Measurements from ENCODE around the gene ARHGEF40. TPM values are rescaled to one million over a fixed set of nuclear protein-coding genes. Genes with fewer than 3 reads are reported as not detected.
A peak's percentile ranks its signal among the peaks of the same experiment; 100 is the strongest.

Gene ARHGEF40
- polyA plus RNA-seq, 1 donor (not counting 4 experiments of a cell fraction or from before 2014, with no cell fraction given) = 8.7 TPM

DNA sequence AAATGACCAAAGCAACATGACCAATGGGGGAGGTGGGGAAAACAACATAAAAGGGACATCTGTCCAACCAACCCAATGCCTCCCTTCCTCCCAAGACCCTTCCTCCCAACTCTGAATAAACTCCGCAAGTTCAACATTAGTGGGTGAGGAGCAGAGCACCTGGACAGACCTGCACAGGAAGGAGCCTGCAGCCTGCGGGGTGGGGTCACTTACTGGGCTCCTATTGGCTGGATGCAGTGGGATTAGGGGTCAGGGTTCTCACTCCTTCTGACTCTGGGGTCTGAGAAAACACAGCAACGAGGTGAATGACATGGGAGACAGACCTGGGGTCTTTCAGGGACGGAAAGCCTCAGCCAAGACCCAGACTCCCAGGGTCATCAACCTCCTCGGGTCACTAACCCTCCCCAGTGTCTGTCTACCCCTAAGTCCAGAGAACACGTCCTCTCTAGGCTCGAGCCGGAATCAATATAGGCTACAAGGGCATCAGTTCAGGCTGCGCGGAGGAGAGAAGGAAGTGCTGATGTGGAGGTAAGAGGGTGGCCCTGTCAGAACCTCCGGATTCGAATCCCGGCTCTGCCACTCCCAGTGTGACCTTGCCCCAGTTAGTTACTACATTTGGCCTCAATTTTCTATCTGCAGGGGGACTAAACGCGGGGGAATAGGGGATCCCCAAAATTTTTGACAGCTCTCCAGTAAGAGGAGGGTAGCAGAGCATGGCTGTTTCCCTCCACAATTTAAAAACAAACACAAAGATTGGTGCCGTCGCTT lies 46.1 kb upstream of the ARHGEF40 start:
- Histone ChIP-seq H3K9me1 (ENCODE audit: control insufficient read depth, extremely low read depth, insufficient read depth, low read length) (no peaks in the 10 kb centered on the region), H3K4me3 (ENCODE audit: control insufficient read depth in 2 of 3, extremely low read depth in 1 of 3, insufficient read depth in 2 of 3, low read depth in 1 of 3, low read length in 3 of 3) (peak overlapping the region; percentile 47 to 62 (median 61)), H3K27ac (ENCODE audit: control insufficient read depth, insufficient read depth, low read length) (no peak overlapping the region), H3K27me3 (ENCODE audit: control insufficient read depth, extremely low read depth, insufficient read depth, low read length) (peaks cover 17% of the 10 kb centered on the region), H3K4me2 (ENCODE audit: control insufficient read depth, extremely low read depth, insufficient read depth, low read depth, low read length) (peak overlapping the region; percentile 87), H3K9ac (ENCODE audit: control insufficient read depth, extremely low read depth, insufficient read depth, low read length) (no peak overlapping the region), H2AFZ (ENCODE audit: control insufficient read depth, low read length) (peak overlapping the region; percentile 75), H4K20me1 (ENCODE audit: control insufficient read depth, extremely low read depth, insufficient read depth, low read length) (no peaks in the 10 kb centered on the region), H3K79me2 (ENCODE audit: control insufficient read depth, insufficient read depth, low read length) (no peaks in the 10 kb centered on the region), H3K4me1 (ENCODE audit: control insufficient read depth, extremely low read depth, insufficient read depth, low read length) (peaks cover 6% of the 10 kb centered on the region), H3K9me3 (ENCODE audit: control insufficient read depth, low read depth, low read length) (no peaks in the 10 kb centered on the region), H3K36me3 (ENCODE audit: control insufficient read depth in 2 of 2, extremely low read depth in 1 of 2, insufficient read depth in 2 of 2, low read length in 2 of 2) (no peaks in the 10 kb centered on the region)
- FAIRE-seq (no peak), DNase-seq (ENCODE audit: low read depth, low spot score) (no peak)
- dilution Hi-C loops (cut with MboI; ENCODE audit: extremely low pct_ligation_motif_present, low sequenced_read_pairs) = no loop called here
- TF ChIP-seq EZH2 (IDR thresholded peaks at IDR 0.05; ENCODE audit: low read length) = no peak
- TF ChIP-seq, protein P1, sequence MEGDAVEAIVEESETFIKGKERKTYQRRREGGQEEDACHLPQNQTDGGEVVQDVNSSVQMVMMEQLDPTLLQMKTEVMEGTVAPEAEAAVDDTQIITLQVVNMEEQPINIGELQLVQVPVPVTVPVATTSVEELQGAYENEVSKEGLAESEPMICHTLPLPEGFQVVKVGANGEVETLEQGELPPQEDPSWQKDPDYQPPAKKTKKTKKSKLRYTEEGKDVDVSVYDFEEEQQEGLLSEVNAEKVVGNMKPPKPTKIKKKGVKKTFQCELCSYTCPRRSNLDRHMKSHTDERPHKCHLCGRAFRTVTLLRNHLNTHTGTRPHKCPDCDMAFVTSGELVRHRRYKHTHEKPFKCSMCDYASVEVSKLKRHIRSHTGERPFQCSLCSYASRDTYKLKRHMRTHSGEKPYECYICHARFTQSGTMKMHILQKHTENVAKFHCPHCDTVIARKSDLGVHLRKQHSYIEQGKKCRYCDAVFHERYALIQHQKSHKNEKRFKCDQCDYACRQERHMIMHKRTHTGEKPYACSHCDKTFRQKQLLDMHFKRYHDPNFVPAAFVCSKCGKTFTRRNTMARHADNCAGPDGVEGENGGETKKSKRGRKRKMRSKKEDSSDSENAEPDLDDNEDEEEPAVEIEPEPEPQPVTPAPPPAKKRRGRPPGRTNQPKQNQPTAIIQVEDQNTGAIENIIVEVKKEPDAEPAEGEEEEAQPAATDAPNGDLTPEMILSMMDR (optimal IDR thresholded peaks at IDR 0.05 in 1 of 3, IDR thresholded peaks at IDR 0.05 in 1 of 3, conservative IDR thresholded peaks at IDR 0.05 in 1 of 3; ENCODE audit: extremely low read depth in 1 of 3, insufficient read depth in 2 of 3, low read length in 3 of 3) = no peak

DNA sequence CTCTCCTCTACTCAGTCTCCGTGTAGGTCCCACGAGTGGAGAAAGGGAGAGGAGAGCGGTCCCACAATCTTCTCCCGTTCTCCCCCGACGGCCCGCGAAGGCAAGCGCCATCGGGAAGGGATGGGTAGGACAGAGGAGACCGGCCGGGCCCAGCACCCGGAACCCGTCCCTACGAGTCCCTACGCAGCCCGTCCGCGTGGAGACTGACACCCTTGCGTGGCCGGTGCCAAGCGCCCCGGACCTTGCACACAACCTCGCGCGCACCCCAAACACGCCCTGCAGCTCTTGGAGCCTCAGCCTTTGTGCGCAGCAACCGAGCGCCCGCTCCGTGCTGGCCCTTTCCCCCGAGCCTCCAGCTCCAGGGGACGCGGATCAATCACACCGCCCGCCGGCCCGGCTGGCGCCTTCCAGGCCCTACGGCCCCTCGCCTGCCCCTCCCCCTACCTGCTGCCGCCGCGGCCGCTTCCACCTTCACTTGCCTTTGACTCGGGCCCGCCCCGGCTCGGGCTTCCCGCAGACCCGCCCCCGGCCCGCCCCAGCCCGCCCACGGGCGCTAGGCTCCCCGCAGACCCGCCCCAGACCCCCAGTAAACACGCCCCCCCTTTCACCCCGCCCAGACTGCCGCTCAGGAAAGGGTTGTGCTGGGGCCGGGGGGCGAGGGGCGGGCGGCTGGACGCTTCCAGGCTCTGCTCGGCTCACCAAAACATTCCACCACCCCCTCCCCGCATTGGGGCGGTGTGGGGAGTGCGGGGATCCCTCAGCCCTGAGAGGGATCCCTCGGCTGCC lies 45.3 kb upstream of the ARHGEF40 start, which contains the start of gene NDRG2:
NDRG2 (minus strand) TSS at position 477 of the 786 bp plus-strand sequence. CDS start 1,746 bp downstream, outside the sequence.
- Histone ChIP-seq H3K79me2 (ENCODE audit: control insufficient read depth, insufficient read depth, low read length) (no peaks in the 10 kb centered on the region), H3K4me3 (ENCODE audit: control insufficient read depth in 2 of 3, extremely low read depth in 1 of 3, insufficient read depth in 2 of 3, low read depth in 1 of 3, low read length in 3 of 3) (peak within 1 kb of the TSS; percentile 47 to 62 (median 61)), H3K27me3 (ENCODE audit: control insufficient read depth, extremely low read depth, insufficient read depth, low read length) (peaks cover 17% of the 10 kb centered on the region), H3K4me2 (ENCODE audit: control insufficient read depth, extremely low read depth, insufficient read depth, low read depth, low read length) (peak within 1 kb of the TSS; percentile 87), H3K9me1 (ENCODE audit: control insufficient read depth, extremely low read depth, insufficient read depth, low read length) (no peaks in the 10 kb centered on the region), H3K36me3 (ENCODE audit: control insufficient read depth in 2 of 2, extremely low read depth in 1 of 2, insufficient read depth in 2 of 2, low read length in 2 of 2) (no peaks in the 10 kb centered on the region), H3K9me3 (ENCODE audit: control insufficient read depth, low read depth, low read length) (no peaks in the 10 kb centered on the region), H3K9ac (ENCODE audit: control insufficient read depth, extremely low read depth, insufficient read depth, low read length) (peak within 1 kb of the TSS; percentile 47), H4K20me1 (ENCODE audit: control insufficient read depth, extremely low read depth, insufficient read depth, low read length) (no peaks in the 10 kb centered on the region), H2AFZ (ENCODE audit: control insufficient read depth, low read length) (peak within 1 kb of the TSS; percentile 75), H3K27ac (ENCODE audit: control insufficient read depth, insufficient read depth, low read length) (no peak within 1 kb of the TSS), H3K4me1 (ENCODE audit: control insufficient read depth, extremely low read depth, insufficient read depth, low read length) (peaks cover 6% of the 10 kb centered on the region)
- DNase-seq (ENCODE audit: low read depth, low spot score) = no peak
- FAIRE-seq = no peak
- dilution Hi-C loops (cut with MboI; ENCODE audit: extremely low pct_ligation_motif_present, low sequenced_read_pairs) = no loop called here
- no peak for TF ChIP-seq EZH2 (IDR thresholded peaks at IDR 0.05; ENCODE audit: low read length)
- TF ChIP-seq, protein P1 (optimal IDR thresholded peaks at IDR 0.05 in 1 of 3, IDR thresholded peaks at IDR 0.05 in 1 of 3, conservative IDR thresholded peaks at IDR 0.05 in 1 of 3; ENCODE audit: extremely low read depth in 1 of 3, insufficient read depth in 2 of 3, low read length in 3 of 3) = no peak
